ENCODE results near the gene SCAI.
"Not testable (repeated sequence)": the region's sequence is repeated elsewhere in the genome, so short reads cannot be mapped to it uniquely, and the experiment has no call there.

SCAI gene

GRCh38 chr9:125183054-125183453, 39.7 kb upstream of the SCAI start:
- DNase-seq (ENCODE audit: extremely low read depth, insufficient read length) = no peak
- no peaks in the 10 kb centered on the region for H3K27me3 ChIP-seq (replicated peaks; ENCODE audit: control insufficient read depth, insufficient read depth, low read length)
- no peak overlapping the region for H3K4me3 ChIP-seq (replicated peaks; ENCODE audit: low read depth, low read length)
- no peak for TF ChIP-seq CTCF (IDR thresholded peaks at IDR 0.05; ENCODE audit: insufficient read depth, low read length, poor library complexity, severe bottlenecking)
- no peaks in the 10 kb centered on the region for H3K36me3 ChIP-seq (ENCODE audit: control insufficient read depth, insufficient read depth, low read length)

- not testable (repeated sequence) for H3K27me3 ChIP-seq (replicated peaks; ENCODE audit: control insufficient read depth, insufficient read depth, low read length); H3K4me3 ChIP-seq (replicated peaks; ENCODE audit: low read depth, low read length); DNase-seq (ENCODE audit: extremely low read depth, insufficient read length); H3K36me3 ChIP-seq (ENCODE audit: control insufficient read depth, insufficient read depth, low read length)
Measured at GRCh38 chr9:125181756-125182155, 38.4 kb upstream of the SCAI start.

- H3K27me3 ChIP-seq (replicated peaks; ENCODE audit: control insufficient read depth, insufficient read depth, low read length) = no peaks in the 10 kb centered on the region
- H3K36me3 ChIP-seq (ENCODE audit: control insufficient read depth, insufficient read depth, low read length) = no peaks in the 10 kb centered on the region
- H3K4me3 ChIP-seq (replicated peaks; ENCODE audit: low read depth, low read length) = no peak overlapping the region
- no peak for DNase-seq (ENCODE audit: extremely low read depth, insufficient read length)
- no peak for TF ChIP-seq CTCF (IDR thresholded peaks at IDR 0.05; ENCODE audit: insufficient read depth, low read length, poor library complexity, severe bottlenecking)
Measured at GRCh38 chr9:125180876-125181275, 37.5 kb upstream of the SCAI start.

GRCh38 chr9:125179776-125180175, 36.4 kb upstream of the SCAI start:
- not testable (repeated sequence) for H3K4me3 ChIP-seq (replicated peaks; ENCODE audit: low read depth, low read length); H3K36me3 ChIP-seq (ENCODE audit: control insufficient read depth, insufficient read depth, low read length); H3K27me3 ChIP-seq (replicated peaks; ENCODE audit: control insufficient read depth, insufficient read depth, low read length); DNase-seq (ENCODE audit: extremely low read depth, insufficient read length)

- H3K36me3 ChIP-seq (ENCODE audit: control insufficient read depth, insufficient read depth, low read length) = no peaks in the 10 kb centered on the region
- TF ChIP-seq CTCF (IDR thresholded peaks at IDR 0.05; ENCODE audit: insufficient read depth, low read length, poor library complexity, severe bottlenecking) = no peak
- no peaks in the 10 kb centered on the region for H3K27me3 ChIP-seq (replicated peaks; ENCODE audit: control insufficient read depth, insufficient read depth, low read length)
- no peak overlapping the region for H3K4me3 ChIP-seq (replicated peaks; ENCODE audit: low read depth, low read length)
- DNase-seq (ENCODE audit: extremely low read depth, insufficient read length) = no peak
Measured at GRCh38 chr9:125177888-125178287, 34.6 kb upstream of the SCAI start.

- H3K36me3 ChIP-seq (ENCODE audit: control insufficient read depth, insufficient read depth, low read length) = peaks cover 2% of the 10 kb centered on the region
- H3K27me3 ChIP-seq (replicated peaks; ENCODE audit: control insufficient read depth, insufficient read depth, low read length) = no peaks in the 10 kb centered on the region
- no peak overlapping the region for H3K4me3 ChIP-seq (replicated peaks; ENCODE audit: low read depth, low read length)
- no peak for DNase-seq (ENCODE audit: extremely low read depth, insufficient read length)
- TF ChIP-seq CTCF (IDR thresholded peaks at IDR 0.05; ENCODE audit: insufficient read depth, low read length, poor library complexity, severe bottlenecking) = no peak
Measured at GRCh38 chr9:125176636-125177035, 33.3 kb upstream of the SCAI start.

GRCh38 chr9:125172031-125172755, 28.9 kb upstream of the SCAI start:
- H3K4me3 ChIP-seq (replicated peaks; ENCODE audit: low read depth, low read length) = no peak overlapping the region

More at GRCh38 chr9:125172031-125172755, 28.9 kb upstream of the SCAI start:
- peaks cover 2% of the 10 kb centered on the region for H3K36me3 ChIP-seq (ENCODE audit: control insufficient read depth, insufficient read depth, low read length)
- DNase-seq (ENCODE audit: extremely low read depth, insufficient read length) = no peak
- TF ChIP-seq CTCF (IDR thresholded peaks at IDR 0.05; ENCODE audit: insufficient read depth, low read length, poor library complexity, severe bottlenecking) = no peak
- H3K27me3 ChIP-seq (replicated peaks; ENCODE audit: control insufficient read depth, insufficient read depth, low read length) = no peaks in the 10 kb centered on the region

All from GM06990 (cell line).